ENCODE results near the gene RYK. TPM values are rescaled to one million over a fixed set of nuclear protein-coding genes. Genes with fewer than 3 reads are reported as not detected.

RYK gene
- polyA plus RNA-seq, 1 donor (not counting 4 experiments of a cell fraction or from before 2014, with no cell fraction given), result 82.1 TPM

DNA sequence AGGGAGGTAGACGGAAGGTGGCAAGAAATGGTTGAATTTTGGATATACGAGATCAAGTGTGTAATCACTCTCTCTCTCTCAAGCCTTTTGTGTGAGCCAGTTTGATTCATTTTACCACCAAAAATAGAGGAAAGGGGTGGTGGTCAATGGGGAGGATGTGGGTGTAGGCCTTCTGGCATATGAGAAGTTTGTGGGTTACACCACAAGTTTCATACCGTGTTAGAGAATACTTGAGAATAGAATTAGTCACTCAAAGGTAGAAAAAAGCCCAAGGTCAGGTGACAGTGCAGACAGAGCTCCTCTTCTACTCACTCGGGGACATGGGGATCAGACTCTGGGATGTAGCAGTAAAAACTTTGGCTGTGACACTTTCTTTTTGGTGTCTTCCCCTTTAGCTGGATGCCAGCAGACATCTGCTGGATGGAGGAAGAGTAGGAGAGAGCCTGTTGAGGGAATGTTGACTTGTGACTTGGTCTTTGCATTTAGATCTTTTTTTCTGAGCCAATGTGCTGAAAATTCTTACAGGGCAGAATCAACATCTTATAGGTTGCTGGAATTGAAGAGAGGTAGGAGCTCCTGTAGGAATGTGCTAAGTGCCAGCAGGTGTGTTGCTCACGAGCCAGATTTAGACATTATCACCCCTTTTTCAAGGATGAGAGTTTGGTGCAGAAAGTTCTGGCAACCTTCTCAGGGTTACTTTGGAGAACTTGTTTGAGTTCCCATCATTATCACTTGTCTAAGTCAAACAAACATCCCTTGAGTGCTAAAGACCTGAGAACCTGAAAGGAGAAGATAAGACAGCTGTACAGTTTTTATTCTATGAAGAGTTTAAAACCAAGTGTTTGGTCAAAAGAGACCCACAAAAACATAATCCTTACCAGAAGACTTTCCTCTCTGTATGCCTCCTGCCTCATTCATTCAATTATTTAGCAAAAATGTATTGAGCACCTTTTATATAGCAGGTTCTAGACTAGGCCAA, 43.9 kb upstream of the RYK start:
- peak; percentile 26 for FAIRE-seq
- Histone ChIP-seq H3K79me2 (ENCODE audit: control insufficient read depth, insufficient read depth, low read length) (no peaks in the 10 kb centered on the region), H3K4me1 (ENCODE audit: control insufficient read depth, extremely low read depth, insufficient read depth, low read length) (peaks cover 4% of the 10 kb centered on the region), H4K20me1 (ENCODE audit: control insufficient read depth, extremely low read depth, insufficient read depth, low read length) (no peaks in the 10 kb centered on the region), H3K27me3 (ENCODE audit: control insufficient read depth, extremely low read depth, insufficient read depth, low read length) (no peaks in the 10 kb centered on the region), H2AFZ (ENCODE audit: control insufficient read depth, low read length) (no peak overlapping the region), H3K9me1 (ENCODE audit: control insufficient read depth, extremely low read depth, insufficient read depth, low read length) (no peaks in the 10 kb centered on the region), H3K36me3 (ENCODE audit: control insufficient read depth in 2 of 2, extremely low read depth in 1 of 2, insufficient read depth in 2 of 2, low read length in 2 of 2) (no peaks in the 10 kb centered on the region), H3K4me2 (ENCODE audit: control insufficient read depth, extremely low read depth, insufficient read depth, low read depth, low read length) (no peak overlapping the region), H3K9me3 (ENCODE audit: control insufficient read depth, low read depth, low read length) (no peaks in the 10 kb centered on the region), H3K9ac (ENCODE audit: control insufficient read depth, extremely low read depth, insufficient read depth, low read length) (no peak overlapping the region), H3K4me3 (ENCODE audit: control insufficient read depth in 2 of 3, extremely low read depth in 1 of 3, insufficient read depth in 2 of 3, low read depth in 1 of 3, low read length in 3 of 3) (no peak overlapping the region), H3K27ac (ENCODE audit: control insufficient read depth, insufficient read depth, low read length) (no peak overlapping the region)
- DNase-seq (ENCODE audit: low read depth, low spot score), result no peak
- no peak for TF ChIP-seq EZH2 (IDR thresholded peaks at IDR 0.05; ENCODE audit: low read length)
- TF ChIP-seq, protein P1, sequence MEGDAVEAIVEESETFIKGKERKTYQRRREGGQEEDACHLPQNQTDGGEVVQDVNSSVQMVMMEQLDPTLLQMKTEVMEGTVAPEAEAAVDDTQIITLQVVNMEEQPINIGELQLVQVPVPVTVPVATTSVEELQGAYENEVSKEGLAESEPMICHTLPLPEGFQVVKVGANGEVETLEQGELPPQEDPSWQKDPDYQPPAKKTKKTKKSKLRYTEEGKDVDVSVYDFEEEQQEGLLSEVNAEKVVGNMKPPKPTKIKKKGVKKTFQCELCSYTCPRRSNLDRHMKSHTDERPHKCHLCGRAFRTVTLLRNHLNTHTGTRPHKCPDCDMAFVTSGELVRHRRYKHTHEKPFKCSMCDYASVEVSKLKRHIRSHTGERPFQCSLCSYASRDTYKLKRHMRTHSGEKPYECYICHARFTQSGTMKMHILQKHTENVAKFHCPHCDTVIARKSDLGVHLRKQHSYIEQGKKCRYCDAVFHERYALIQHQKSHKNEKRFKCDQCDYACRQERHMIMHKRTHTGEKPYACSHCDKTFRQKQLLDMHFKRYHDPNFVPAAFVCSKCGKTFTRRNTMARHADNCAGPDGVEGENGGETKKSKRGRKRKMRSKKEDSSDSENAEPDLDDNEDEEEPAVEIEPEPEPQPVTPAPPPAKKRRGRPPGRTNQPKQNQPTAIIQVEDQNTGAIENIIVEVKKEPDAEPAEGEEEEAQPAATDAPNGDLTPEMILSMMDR (optimal IDR thresholded peaks at IDR 0.05 in 1 of 3, IDR thresholded peaks at IDR 0.05 in 1 of 3, conservative IDR thresholded peaks at IDR 0.05 in 1 of 3; ENCODE audit: extremely low read depth in 1 of 3, insufficient read depth in 2 of 3, low read length in 3 of 3), result no peak
- dilution Hi-C loops (cut with MboI; ENCODE audit: extremely low pct_ligation_motif_present, low sequenced_read_pairs), result no loop called here

- TF ChIP-seq, protein P1 (optimal IDR thresholded peaks at IDR 0.05 in 1 of 3, IDR thresholded peaks at IDR 0.05 in 1 of 3, conservative IDR thresholded peaks at IDR 0.05 in 1 of 3; ENCODE audit: extremely low read depth in 1 of 3, insufficient read depth in 2 of 3, low read length in 3 of 3), result no peak
- no peak for TF ChIP-seq EZH2 (IDR thresholded peaks at IDR 0.05; ENCODE audit: low read length)
- Histone ChIP-seq H2AFZ (ENCODE audit: control insufficient read depth, low read length) (peak overlapping the region; percentile 42), H4K20me1 (ENCODE audit: control insufficient read depth, extremely low read depth, insufficient read depth, low read length) (no peaks in the 10 kb centered on the region), H3K4me1 (ENCODE audit: control insufficient read depth, extremely low read depth, insufficient read depth, low read length) (peaks cover 4% of the 10 kb centered on the region), H3K36me3 (ENCODE audit: control insufficient read depth in 2 of 2, extremely low read depth in 1 of 2, insufficient read depth in 2 of 2, low read length in 2 of 2) (no peaks in the 10 kb centered on the region), H3K9ac (ENCODE audit: control insufficient read depth, extremely low read depth, insufficient read depth, low read length) (no peak overlapping the region), H3K27ac (ENCODE audit: control insufficient read depth, insufficient read depth, low read length) (no peak overlapping the region), H3K4me2 (ENCODE audit: control insufficient read depth, extremely low read depth, insufficient read depth, low read depth, low read length) (no peak overlapping the region), H3K9me3 (ENCODE audit: control insufficient read depth, low read depth, low read length) (no peaks in the 10 kb centered on the region), H3K27me3 (ENCODE audit: control insufficient read depth, extremely low read depth, insufficient read depth, low read length) (no peaks in the 10 kb centered on the region), H3K9me1 (ENCODE audit: control insufficient read depth, extremely low read depth, insufficient read depth, low read length) (no peaks in the 10 kb centered on the region), H3K79me2 (ENCODE audit: control insufficient read depth, insufficient read depth, low read length) (no peaks in the 10 kb centered on the region), H3K4me3 (ENCODE audit: control insufficient read depth in 2 of 3, extremely low read depth in 1 of 3, insufficient read depth in 2 of 3, low read depth in 1 of 3, low read length in 3 of 3) (no peak overlapping the region)
- DNase-seq (ENCODE audit: low read depth, low spot score), result no peak
- dilution Hi-C loops (cut with MboI; ENCODE audit: extremely low pct_ligation_motif_present, low sequenced_read_pairs), result no loop called here
- peak; percentile 5 for FAIRE-seq
Observed at GRCh38 chr3:134291319-134292254, 40.9 kb upstream of the RYK start.
